IMR-90 (cell line): Measurements from ENCODE around the gene GEMIN8. TPM values are rescaled to one million over a fixed set of nuclear protein-coding genes. Genes with fewer than 3 reads are reported as not detected.

Source experiments
- ATAC-seq: fragments of 200-7000 bp; cut with Tn5 transposase; 2 replicates; pipeline ENCODE4 v1.9.1; 2020; ENCODE audit warnings: low read depth, mild to moderate bottlenecking, moderate library complexity
- BruUV-seq: library from RNA; stranded (reverse); fragments of 400-500 nt; replicated peaks from 2 replicates; lab custom pipeline; 2021; lab: Mats Ljungman, UMichigan
- CTCF ChIA-PET: fragments of 300-600 bp; formaldehyde crosslinking; extraction: SDS; loops from one replicate; lab custom pipeline; 2021; ENCODE audit warnings: antibody characterized with exemption; lab: Yijun Ruan, JAX
- POLR2A ChIA-PET: fragments of 300-600 bp; sonication (Branson Sonifier 250); formaldehyde crosslinking; loops from one replicate; lab custom pipeline; 2022; ENCODE audit warnings: antibody characterized with exemption; ENCODE audit not compliant: unreplicated experiment; lab: Charles Lee
- DNase-seq: peaks from one replicate; pipeline ENCODE4 v3.0.0; 2013
- H2AFZ ChIP-seq: replicated peaks from 2 replicates; pipeline ENCODE3; 2013; ENCODE audit warnings: low read length, mild to moderate bottlenecking; ENCODE audit not compliant: poor library complexity
- H2AK5ac ChIP-seq: 2 replicates; pipeline ENCODE4 v1.6.1; 2013; ENCODE audit warnings: low read depth, low read length, inconsistent platforms
- H2AK9ac ChIP-seq: replicated peaks from 2 replicates; pipeline ENCODE3; 2013; ENCODE audit warnings: mild to moderate bottlenecking, low read depth, low read length, moderate library complexity; ENCODE audit not compliant: poor library complexity
- H2BK120ac ChIP-seq: 2 replicates; pipeline ENCODE4 v1.6.1; 2013; ENCODE audit warnings: low read depth, low read length, inconsistent platforms
- H2BK15ac ChIP-seq: 3 replicates; pipeline ENCODE4 v1.6.1; 2013; ENCODE audit warnings: low read depth, low read length, inconsistent platforms
- H2BK20ac ChIP-seq: 2 replicates; pipeline ENCODE4 v1.6.1; 2013; ENCODE audit warnings: low read depth, mild to moderate bottlenecking, inconsistent platforms, low read length, moderate library complexity
- H2BK5ac ChIP-seq: 2 replicates; pipeline ENCODE4 v1.6.1; 2013; ENCODE audit warnings: mild to moderate bottlenecking, low read depth, low read length, inconsistent platforms; ENCODE audit not compliant: poor library complexity, severe bottlenecking
- H3K14ac ChIP-seq: replicated peaks from 2 replicates; pipeline ENCODE4 v1.6.1; 2013; ENCODE audit warnings: low read depth, low read length, inconsistent platforms
- H3K18ac ChIP-seq: 2 replicates; pipeline ENCODE4 v1.6.1; 2013; ENCODE audit warnings: low read depth, low read length, control low read depth
- H3K23ac ChIP-seq: 2 replicates; pipeline ENCODE4 v1.6.1; 2013; ENCODE audit warnings: low read depth, low read length, inconsistent platforms
- H3K27ac ChIP-seq: 2 replicates; pipeline ENCODE4 v1.5.1; 2013; ENCODE audit warnings: mild to moderate bottlenecking, control low read depth, low read length; ENCODE audit not compliant: insufficient read depth
- H3K27me3 ChIP-seq: 2 replicates; pipeline ENCODE4 v1.6.1; 2013; ENCODE audit warnings: low read length; ENCODE audit not compliant: control insufficient read depth, insufficient read depth
- H3K36me3 ChIP-seq: 2 replicates; pipeline ENCODE4 v1.6.1; 2013; ENCODE audit warnings: low read length, mixed read lengths; ENCODE audit not compliant: control insufficient read depth, insufficient read depth
- H3K4ac ChIP-seq: 2 replicates; pipeline ENCODE4 v1.6.1; 2013; ENCODE audit warnings: low read depth, low read length, inconsistent platforms
- H3K4me1 ChIP-seq: 2 replicates; pipeline ENCODE4 v1.6.1; 2013; ENCODE audit warnings: low read length, mixed read lengths; ENCODE audit not compliant: control insufficient read depth, insufficient read depth
- H3K4me2 ChIP-seq: 2 replicates; pipeline ENCODE4 v1.6.1; 2013; ENCODE audit warnings: low read depth, mild to moderate bottlenecking, control low read depth, low read length, moderate library complexity
- H3K4me3 ChIP-seq: 2 replicates; pipeline ENCODE4 v1.5.1; 2013; ENCODE audit warnings: low read depth, mild to moderate bottlenecking, control low read depth, low read length, moderate library complexity; ENCODE audit not compliant: insufficient read depth
- H3K56ac ChIP-seq: 2 replicates; pipeline ENCODE4 v1.6.1; 2013; ENCODE audit warnings: low read length, inconsistent platforms; ENCODE audit not compliant: insufficient read depth; ENCODE audit errors: extremely low read depth
- H3K79me1 ChIP-seq, 2 experiments: 2 replicates each; pipeline ENCODE4 v1.6.1; 2013; ENCODE audit warnings: low read length in 2 of 2, inconsistent platforms in 1 of 2, low read depth in 1 of 2
- H3K9ac ChIP-seq: 2 replicates; pipeline ENCODE4 v1.6.1; 2013; ENCODE audit warnings: low read depth, low read length, control low read depth
- H3K9me1 ChIP-seq: 2 replicates; pipeline ENCODE4 v1.6.1; 2013; ENCODE audit warnings: low read length, inconsistent platforms; ENCODE audit not compliant: insufficient read depth
- H3K9me3 ChIP-seq: 2 replicates; pipeline ENCODE4 v1.6.1; 2013; ENCODE audit warnings: low read length; ENCODE audit not compliant: control insufficient read depth, insufficient read depth
- H4K20me1 ChIP-seq: 2 replicates; pipeline ENCODE4 v1.6.1; 2013; ENCODE audit warnings: low read length, inconsistent platforms; ENCODE audit not compliant: insufficient read depth
- H4K5ac ChIP-seq: 2 replicates; pipeline ENCODE4 v1.6.1; 2013; ENCODE audit warnings: mild to moderate bottlenecking, low read depth, low read length, control low read depth
- H4K8ac ChIP-seq, 2 experiments: 2 replicates each; pipeline ENCODE4 v1.6.1; 2013; ENCODE audit warnings: low read depth in 2 of 2, low read length in 2 of 2, control low read depth in 1 of 2, inconsistent platforms in 1 of 2
- H4K91ac ChIP-seq: 2 replicates; pipeline ENCODE4 v1.6.1; 2013; ENCODE audit warnings: low read depth, low read length, inconsistent platforms; ENCODE audit not compliant: insufficient read depth
- BHLHE40 ChIP-seq: fragments of 150-350 bp; IDR thresholded peaks from 2 replicates; pipeline ENCODE4 v1.6.1; 2016; ENCODE audit warnings: mild to moderate bottlenecking, low read depth, low read length
- CEBPB ChIP-seq: IDR thresholded peaks from 2 replicates; pipeline ENCODE4 v1.6.1; 2012; ENCODE audit warnings: low read depth, low read length, improper control_type of control experiment
- CHD1 ChIP-seq: IDR thresholded peaks from 2 replicates; pipeline ENCODE4 v1.6.1; 2012; ENCODE audit warnings: low read depth, low read length, improper control_type of control experiment
- FOS ChIP-seq: fragments of 150-350 bp; IDR thresholded peaks from 2 replicates; pipeline ENCODE4 v1.6.1; 2016; ENCODE audit warnings: low read depth, low read length
- MAFK ChIP-seq: IDR thresholded peaks from 2 replicates; pipeline ENCODE4 v1.6.1; 2012; ENCODE audit warnings: low read depth, low read length, improper control_type of control experiment
- MAZ ChIP-seq: IDR thresholded peaks from 2 replicates; pipeline ENCODE4 v1.6.1; 2012; ENCODE audit warnings: low read depth, mild to moderate bottlenecking, low read length, improper control_type of control experiment, moderate library complexity, borderline replicate concordance
- MXI1 ChIP-seq: IDR thresholded peaks from 2 replicates; pipeline ENCODE4 v1.6.1; 2012; ENCODE audit warnings: low read depth, mild to moderate bottlenecking, low read length, moderate library complexity, borderline replicate concordance
- NFE2L2 ChIP-seq: fragments of 150-350 bp; IDR thresholded peaks from 2 replicates; pipeline ENCODE4 v1.6.1; 2016; ENCODE audit warnings: low read depth, mild to moderate bottlenecking, low read length
- POLR2A ChIP-seq: IDR thresholded peaks from 2 replicates; pipeline ENCODE4 v1.6.1; 2012; ENCODE audit warnings: mild to moderate bottlenecking, low read depth, low read length
- RAD21 ChIP-seq: IDR thresholded peaks from 2 replicates; pipeline ENCODE4 v1.6.1; 2012; ENCODE audit warnings: low read length, improper control_type of control experiment
- RCOR1 ChIP-seq: IDR thresholded peaks from 2 replicates; pipeline ENCODE4 v1.6.1; 2012; ENCODE audit warnings: mild to moderate bottlenecking, low read length, improper control_type of control experiment; ENCODE audit not compliant: insufficient replicate concordance
- RFX5 ChIP-seq: IDR thresholded peaks from 2 replicates; pipeline ENCODE4 v1.8.0; 2012; ENCODE audit warnings: low read depth, mild to moderate bottlenecking, low read length, moderate library complexity
- SMC3 ChIP-seq: fragments of 150-350 bp; IDR thresholded peaks from 2 replicates; pipeline ENCODE4 v1.6.1; 2016; ENCODE audit warnings: low read depth, mild to moderate bottlenecking, antibody characterized with exemption, low read length, moderate library complexity
- WGBS, 2 experiments: methylation state at CpG; one replicate each; pipeline versions ENCODE4 v1.1.5 to v1.1.7; 2013; ENCODE audit warnings: missing lambda C conversion rate in 2 of 2; ENCODE audit not compliant: insufficient read length in 1 of 2; ENCODE audit errors: extremely low coverage in 2 of 2; 5-methylcytosine and 5-hydroxymethylcytosine counted together
- dilution Hi-C: fragments of 300-500 bp; cut with HindIII; formaldehyde crosslinking; loops from one replicate; pipeline ENCODE4 v1.14.3; 2018; ENCODE audit warnings: low sequenced_read_pairs; ENCODE audit not compliant: unreplicated experiment
- in situ Hi-C: fragments of 300-500 bp; cut with MboI; formaldehyde crosslinking; loops from 3 replicates; pipeline ENCODE4 v1.14.3; 2019; ENCODE audit warnings: low sequenced_read_pairs, inconsistent platforms, mixed read lengths
- intact Hi-C: fragments of 100-400 bp; cut with micrococcal nuclease; formaldehyde crosslinking; loops from 2 replicates; pipeline ENCODE4 v1.10.0; 2022
- polyA plus RNA-seq, 3 experiments: library from polyadenylated mRNA; depleted of rRNA; stranded (reverse); fragments of >200 nt; gene quantifications; 2 replicates each; pipeline ENCODE4 v1.2.3, GENCODE V29; 2012; ENCODE audit warnings: low replicate concordance in 1 of 3
- total RNA-seq: library from RNA; depleted of rRNA; stranded (reverse); fragments of >200 nt; gene quantifications from 2 replicates; pipeline ENCODE4 v1.2.3, GENCODE V29; 2012
- TF ChIP-seq, protein P1 (sequence below): conservative IDR thresholded peaks from 2 replicates; pipeline ENCODE4 v1.5.1; 2012; ENCODE audit warnings: mild to moderate bottlenecking, low read depth, low read length, improper control_type of control experiment
- TF ChIP-seq, protein P2 (sequence below): fragments of 150-350 bp; IDR thresholded peaks from 2 replicates; pipeline ENCODE4 v1.6.1; 2016; ENCODE audit warnings: low read depth, mild to moderate bottlenecking, low read length, moderate library complexity, borderline replicate concordance
- TF ChIP-seq, protein P3 (sequence below): fragments of 150-350 bp; IDR thresholded peaks from 2 replicates; pipeline ENCODE4 v1.6.1; 2017; ENCODE audit warnings: mild to moderate bottlenecking, antibody characterized with exemption, low read length, low read depth

Gene GEMIN8
- total and polyA plus RNA-seq, 2 of the 4 experiments (the other 2 are of a cell fraction) = 12.0 to 24.1 TPM

DNA sequence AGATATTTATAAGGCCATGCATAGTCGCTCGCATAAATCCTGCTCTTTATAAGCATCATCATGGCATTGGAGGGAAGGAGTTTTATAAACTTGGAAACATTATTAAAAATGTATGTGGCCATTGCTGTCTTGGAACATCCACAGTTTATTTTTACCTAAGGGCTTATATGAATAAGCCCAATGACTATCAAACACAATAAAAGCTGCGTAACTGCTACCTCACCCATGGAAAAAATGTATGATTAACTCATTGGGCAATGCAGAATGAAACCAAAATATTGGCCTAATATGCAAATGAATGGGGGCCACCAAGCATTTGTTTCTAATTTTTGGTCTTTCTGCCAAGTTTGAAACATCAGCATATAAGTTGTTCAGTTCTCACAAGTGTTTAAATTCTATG is 19.1 kb downstream of the GEMIN8 start:
- Histone ChIP-seq H3K27me3 (no peaks in the 10 kb centered on the region), H3K56ac (no peak overlapping the region), H3K4ac (no peak overlapping the region), H2AFZ (no peak overlapping the region), H3K4me1 (no peaks in the 10 kb centered on the region), H3K79me1 (no peaks in the 10 kb centered on the region), H2BK20ac (no peak overlapping the region), H2BK5ac (no peak overlapping the region), H3K18ac (no peak overlapping the region), H4K91ac (no peak overlapping the region), H4K20me1 (no peaks in the 10 kb centered on the region), H3K9me1 (no peaks in the 10 kb centered on the region; the same call in 1 of the 2 replicates), H3K9ac (no peak overlapping the region), H4K5ac (no peak overlapping the region), H2AK5ac (no peak overlapping the region), H3K23ac (no peak overlapping the region), H3K14ac (no peak overlapping the region), H2BK120ac (no peak overlapping the region), H4K8ac (no peak overlapping the region), H2AK9ac (no peak overlapping the region), H3K27ac (no peak overlapping the region), H3K9me3 (no peaks in the 10 kb centered on the region), H3K36me3 (peaks cover 1% of the 10 kb centered on the region; the same call in 1 of the 2 replicates), H2BK15ac (no peak overlapping the region), H3K4me3 (no peak overlapping the region), H3K4me2 (no peak overlapping the region)
- no peak for DNase-seq
- ChIA-PET POLR2A (no interaction called here), CTCF (no interaction called here)
- dilution Hi-C loops = no loop called here
- ATAC-seq = no peak
- WGBS, 2 experiments = no CpG with 5 or more reads among the region's 3 CpGs
- no peak for TF ChIP-seq RCOR1
- TF ChIP-seq MAFK = no peak
- no peak for TF ChIP-seq BHLHE40
- TF ChIP-seq POLR2A = no peak
- TF ChIP-seq SMC3 = no peak
- no peak for TF ChIP-seq MXI1
- TF ChIP-seq MAZ = no peak
- TF ChIP-seq RFX5 = no peak
- no peak for TF ChIP-seq RAD21
- TF ChIP-seq CEBPB = no peak
- TF ChIP-seq, protein P1, sequence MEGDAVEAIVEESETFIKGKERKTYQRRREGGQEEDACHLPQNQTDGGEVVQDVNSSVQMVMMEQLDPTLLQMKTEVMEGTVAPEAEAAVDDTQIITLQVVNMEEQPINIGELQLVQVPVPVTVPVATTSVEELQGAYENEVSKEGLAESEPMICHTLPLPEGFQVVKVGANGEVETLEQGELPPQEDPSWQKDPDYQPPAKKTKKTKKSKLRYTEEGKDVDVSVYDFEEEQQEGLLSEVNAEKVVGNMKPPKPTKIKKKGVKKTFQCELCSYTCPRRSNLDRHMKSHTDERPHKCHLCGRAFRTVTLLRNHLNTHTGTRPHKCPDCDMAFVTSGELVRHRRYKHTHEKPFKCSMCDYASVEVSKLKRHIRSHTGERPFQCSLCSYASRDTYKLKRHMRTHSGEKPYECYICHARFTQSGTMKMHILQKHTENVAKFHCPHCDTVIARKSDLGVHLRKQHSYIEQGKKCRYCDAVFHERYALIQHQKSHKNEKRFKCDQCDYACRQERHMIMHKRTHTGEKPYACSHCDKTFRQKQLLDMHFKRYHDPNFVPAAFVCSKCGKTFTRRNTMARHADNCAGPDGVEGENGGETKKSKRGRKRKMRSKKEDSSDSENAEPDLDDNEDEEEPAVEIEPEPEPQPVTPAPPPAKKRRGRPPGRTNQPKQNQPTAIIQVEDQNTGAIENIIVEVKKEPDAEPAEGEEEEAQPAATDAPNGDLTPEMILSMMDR = no peak
- no peak for TF ChIP-seq FOS
- TF ChIP-seq, protein P2, sequence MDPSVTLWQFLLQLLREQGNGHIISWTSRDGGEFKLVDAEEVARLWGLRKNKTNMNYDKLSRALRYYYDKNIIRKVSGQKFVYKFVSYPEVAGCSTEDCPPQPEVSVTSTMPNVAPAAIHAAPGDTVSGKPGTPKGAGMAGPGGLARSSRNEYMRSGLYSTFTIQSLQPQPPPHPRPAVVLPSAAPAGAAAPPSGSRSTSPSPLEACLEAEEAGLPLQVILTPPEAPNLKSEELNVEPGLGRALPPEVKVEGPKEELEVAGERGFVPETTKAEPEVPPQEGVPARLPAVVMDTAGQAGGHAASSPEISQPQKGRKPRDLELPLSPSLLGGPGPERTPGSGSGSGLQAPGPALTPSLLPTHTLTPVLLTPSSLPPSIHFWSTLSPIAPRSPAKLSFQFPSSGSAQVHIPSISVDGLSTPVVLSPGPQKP = no peak
- TF ChIP-seq, protein P3, sequence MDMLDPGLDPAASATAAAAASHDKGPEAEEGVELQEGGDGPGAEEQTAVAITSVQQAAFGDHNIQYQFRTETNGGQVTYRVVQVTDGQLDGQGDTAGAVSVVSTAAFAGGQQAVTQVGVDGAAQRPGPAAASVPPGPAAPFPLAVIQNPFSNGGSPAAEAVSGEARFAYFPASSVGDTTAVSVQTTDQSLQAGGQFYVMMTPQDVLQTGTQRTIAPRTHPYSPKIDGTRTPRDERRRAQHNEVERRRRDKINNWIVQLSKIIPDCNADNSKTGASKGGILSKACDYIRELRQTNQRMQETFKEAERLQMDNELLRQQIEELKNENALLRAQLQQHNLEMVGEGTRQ = no peak
- no peak for TF ChIP-seq CHD1
- no peak for TF ChIP-seq NFE2L2
- in situ Hi-C loops = no loop called here
- BruUV-seq = no TSS peak
- intact Hi-C loops = no loop called here
